Lung (tissue), 12 donors: ENCODE measurements around the gene TNIK. TPM values are rescaled to one million over a fixed set of nuclear protein-coding genes. Genes with fewer than 3 reads are reported as not detected.

Experiments used
- ATAC-seq: fragments of 200-7000 bp; cut with Tn5 transposase; one replicate; pipeline ENCODE4 v1.9.1; 2020; ENCODE audit warnings: moderate number of reproducible peaks; ENCODE audit not compliant: insufficient read depth, low FRiP score
- DNase-seq, 3 donors: peaks; one replicate each; pipeline ENCODE4 v3.0.0-alpha.2; 2013 to 2017
- H3K27ac ChIP-seq, 2 donors: one replicate each; pipeline ENCODE4 v1.5.1; 2013; ENCODE audit warnings: mild to moderate bottlenecking in 2 of 2, moderate library complexity in 2 of 2, control low read depth in 1 of 2, inconsistent platforms in 1 of 2, low read depth in 1 of 2, low read length in 1 of 2
- H3K27me3 ChIP-seq, 3 donors: one replicate each; pipeline ENCODE4 v1.5.1; 2013; ENCODE audit warnings: low read length in 2 of 3; ENCODE audit not compliant: control insufficient read depth in 3 of 3, insufficient read depth in 3 of 3
- H3K36me3 ChIP-seq, 4 donors: one replicate each; pipeline ENCODE4 v1.5.1; 2013; ENCODE audit warnings: low read length in 4 of 4, mild to moderate bottlenecking in 1 of 4, moderate library complexity in 1 of 4; ENCODE audit not compliant: control insufficient read depth in 4 of 4, insufficient read depth in 4 of 4
- H3K4me1 ChIP-seq, 5 donors: one replicate each; pipeline ENCODE4 v1.5.1; 2013; ENCODE audit warnings: low read length in 5 of 5, mild to moderate bottlenecking in 2 of 5, moderate library complexity in 1 of 5; ENCODE audit not compliant: control insufficient read depth in 5 of 5, insufficient read depth in 5 of 5
- H3K4me3 ChIP-seq: one replicate; pipeline ENCODE4 v1.5.1; 2013; ENCODE audit warnings: mild to moderate bottlenecking, control low read depth, moderate library complexity
- H3K9ac ChIP-seq, 2 donors: one replicate each; pipeline ENCODE4 v1.5.1; 2013; ENCODE audit warnings: low read length in 2 of 2, control low read depth in 1 of 2; ENCODE audit not compliant: insufficient read depth in 1 of 2
- H3K9me3 ChIP-seq, 4 donors: one replicate each; pipeline ENCODE4 v1.5.1; 2013; ENCODE audit warnings: low read length in 3 of 4, mild to moderate bottlenecking in 1 of 4, moderate library complexity in 1 of 4; ENCODE audit not compliant: control insufficient read depth in 4 of 4, insufficient read depth in 3 of 4
- WGBS, 2 donors: extraction: QIAGEN DNeasy Blood & Tissue Kit; methylation state at CpG; one replicate each; pipeline ENCODE4 v1.1.7; 2013; 5-methylcytosine and 5-hydroxymethylcytosine counted together
- polyA plus RNA-seq, 2 donors: library from polyadenylated mRNA; stranded (reverse); fragments of 200-250 nt; gene quantifications; one replicate each; pipeline ENCODE4 v1.2.1, GENCODE V29; 2013
- total RNA-seq, 2 donors: library from RNA; depleted of rRNA in 1 of 2; stranded (reverse); fragments of >200 nt in 1 of 2; gene quantifications; one replicate each; pipeline ENCODE4 v1.2.1, GENCODE V29; 2014 to 2021
- TF ChIP-seq, protein P1 (sequence below): IDR thresholded peaks from 2 replicates; pipeline ENCODE4 v1.5.1; 2012; ENCODE audit warnings: mild to moderate bottlenecking; ENCODE audit errors: control extremely low read depth, extremely low read depth
- donor health status: control.
- donor health status: control.
- donor health status: Bipolar disorder and iron deficiency.
- donor health status: healthy.
- donor health status: DM: yes; HTN: yes; CAD: no.

Gene TNIK
- total and polyA plus RNA-seq, 4 donors, result 9.4 to 36.3 (median 14.3) TPM

DNA sequence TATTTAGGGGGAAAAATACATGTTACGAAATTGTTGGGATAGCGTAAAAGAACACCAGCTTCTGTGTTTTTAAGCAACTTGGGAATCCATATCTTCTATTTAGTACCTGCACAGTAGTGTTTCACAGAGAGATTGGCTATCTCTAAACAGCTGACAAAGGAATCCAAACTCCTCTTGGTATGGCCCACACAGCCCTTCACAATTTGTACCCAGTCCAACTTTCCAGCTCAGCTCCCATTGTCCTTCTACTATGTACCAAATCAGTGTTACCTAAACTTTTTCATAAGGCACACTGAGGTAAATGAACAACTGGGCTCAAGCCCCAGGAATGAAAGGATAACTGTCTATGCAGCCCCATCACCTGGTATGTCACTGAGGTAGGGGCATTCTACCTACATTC is 61.9 kb downstream of the TNIK start:
- ATAC-seq, result no peak
- Histone ChIP-seq H3K9ac (no peak overlapping the region), H3K36me3 (no peaks in the 10 kb centered on the region), H3K27me3 (no peaks in the 10 kb centered on the region), H3K27ac (peak overlapping the region in 1 of 2 donors; percentile 45), H3K4me1 (peaks cover 0 to 41% (median 10%) of the 10 kb centered on the region in 5 donors), H3K4me3 (no peak overlapping the region), H3K9me3 (no peaks in the 10 kb centered on the region)
- WGBS, 2 donors, result 96 to 97% methylated on average over 2 of the region's 2 CpGs
- DNase-seq, result no peak
- TF ChIP-seq, protein P1, sequence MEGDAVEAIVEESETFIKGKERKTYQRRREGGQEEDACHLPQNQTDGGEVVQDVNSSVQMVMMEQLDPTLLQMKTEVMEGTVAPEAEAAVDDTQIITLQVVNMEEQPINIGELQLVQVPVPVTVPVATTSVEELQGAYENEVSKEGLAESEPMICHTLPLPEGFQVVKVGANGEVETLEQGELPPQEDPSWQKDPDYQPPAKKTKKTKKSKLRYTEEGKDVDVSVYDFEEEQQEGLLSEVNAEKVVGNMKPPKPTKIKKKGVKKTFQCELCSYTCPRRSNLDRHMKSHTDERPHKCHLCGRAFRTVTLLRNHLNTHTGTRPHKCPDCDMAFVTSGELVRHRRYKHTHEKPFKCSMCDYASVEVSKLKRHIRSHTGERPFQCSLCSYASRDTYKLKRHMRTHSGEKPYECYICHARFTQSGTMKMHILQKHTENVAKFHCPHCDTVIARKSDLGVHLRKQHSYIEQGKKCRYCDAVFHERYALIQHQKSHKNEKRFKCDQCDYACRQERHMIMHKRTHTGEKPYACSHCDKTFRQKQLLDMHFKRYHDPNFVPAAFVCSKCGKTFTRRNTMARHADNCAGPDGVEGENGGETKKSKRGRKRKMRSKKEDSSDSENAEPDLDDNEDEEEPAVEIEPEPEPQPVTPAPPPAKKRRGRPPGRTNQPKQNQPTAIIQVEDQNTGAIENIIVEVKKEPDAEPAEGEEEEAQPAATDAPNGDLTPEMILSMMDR, result no peak

DNA sequence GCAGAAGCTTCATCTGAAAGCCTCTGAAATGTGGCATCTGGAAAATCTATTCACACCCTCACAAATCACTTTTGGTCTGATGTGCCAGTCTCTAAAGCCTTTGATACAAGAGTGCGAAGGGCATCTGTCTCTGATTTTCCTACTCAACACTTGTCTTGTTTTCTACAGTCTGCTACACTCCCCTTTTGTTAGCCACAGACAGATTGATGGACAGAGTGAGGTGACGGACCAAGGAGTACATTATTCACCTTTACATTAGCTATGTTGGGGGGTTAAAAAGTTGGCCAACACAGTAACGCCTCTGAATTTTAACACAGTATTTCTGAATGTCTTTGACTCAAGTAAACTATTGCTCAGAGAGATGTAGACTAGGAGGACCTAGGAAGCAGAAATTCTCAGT is 63.1 kb downstream of the TNIK start:
- WGBS, 2 donors, result 90 to 97% methylated on average over 3 of the region's 3 CpGs
- H3K27me3 ChIP-seq, result no peaks in the 10 kb centered on the region
- ATAC-seq, result no peak

DNA sequence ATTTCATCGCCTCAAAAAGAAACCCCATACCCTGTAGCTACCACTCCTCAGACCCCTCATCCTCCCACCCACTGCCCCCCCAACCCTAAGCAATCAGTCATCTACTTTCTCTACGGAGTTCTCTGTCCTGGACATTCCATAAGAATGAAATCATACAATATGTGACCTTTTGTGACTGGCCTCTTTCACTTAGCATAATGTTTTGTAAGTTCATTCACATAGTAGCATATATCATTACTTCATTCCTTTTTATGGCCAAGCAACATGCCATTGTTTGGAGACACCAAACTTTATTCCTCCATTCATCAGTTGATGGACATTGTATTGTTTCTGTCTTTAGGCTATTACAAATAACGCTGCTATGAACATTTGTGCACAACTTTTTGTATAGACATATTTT is 64.2 kb downstream of the TNIK start:
- Histone ChIP-seq H3K9me3 (no peaks in the 10 kb centered on the region), H3K4me1 (peaks cover 0 to 38% (median 17%) of the 10 kb centered on the region in 5 donors), H3K27ac (peak overlapping the region in 1 of 2 donors; percentile 66), H3K36me3 (no peaks in the 10 kb centered on the region), H3K4me3 (no peak overlapping the region), H3K27me3 (no peaks in the 10 kb centered on the region), H3K9ac (no peak overlapping the region)
- TF ChIP-seq, protein P1, result no peak
- whole genome bisulfite sequencing, 2 donors, result 74 to 85% methylated on average over 3 of the region's 3 CpGs
- DNase-seq (no peak), ATAC-seq (no peak)

More for the DNA sequence above, 63.1 kb downstream of the TNIK start:
- Histone ChIP-seq H3K4me3 (no peak overlapping the region), H3K27ac (peak overlapping the region in 1 of 2 donors; percentile 66), H3K9me3 (no peaks in the 10 kb centered on the region), H3K36me3 (no peaks in the 10 kb centered on the region), H3K4me1 (peaks cover 0 to 44% (median 17%) of the 10 kb centered on the region in 5 donors), H3K9ac (no peak overlapping the region)
- TF ChIP-seq, protein P1, result no peak
- DNase-seq, result no peak

DNA sequence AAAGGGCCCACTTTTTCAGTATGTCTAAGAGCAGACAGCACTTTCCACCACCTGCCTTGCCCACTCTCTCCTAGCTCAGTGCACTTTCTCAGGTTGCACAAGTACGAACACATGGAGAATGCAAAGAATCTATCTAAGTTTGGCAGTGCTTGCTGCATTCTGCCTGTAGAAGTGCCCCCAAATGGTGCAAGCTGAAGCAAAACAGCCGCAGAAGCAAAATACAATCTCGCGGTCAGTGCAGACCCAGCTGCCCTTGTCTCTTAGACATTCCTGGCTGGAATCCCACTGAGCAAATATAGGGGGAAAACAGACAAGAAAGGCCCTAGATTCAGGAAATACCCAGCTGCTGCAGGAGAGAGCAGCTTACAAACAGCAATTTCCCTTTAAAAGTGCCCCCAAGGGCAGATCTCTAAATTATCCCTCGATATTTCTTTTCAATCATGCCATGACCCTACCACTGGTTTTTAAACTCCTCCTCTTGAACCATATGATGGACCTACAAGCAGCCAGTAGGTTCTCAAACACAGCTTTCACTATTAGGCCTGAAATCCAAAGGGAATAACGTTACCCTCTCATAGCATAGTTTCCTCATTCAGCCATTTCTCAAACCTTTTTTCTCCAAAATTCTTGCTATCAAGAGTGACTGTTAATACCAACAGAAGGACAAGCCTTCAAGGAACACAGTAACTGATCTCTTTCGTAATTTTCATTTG is 67.0 kb downstream of the TNIK start:
- WGBS, 2 donors, result 35 to 63% methylated on average over 7 of the region's 7 CpGs
- ATAC-seq, result no peak

More for the DNA sequence above, 67.0 kb downstream of the TNIK start:
- H3K27me3 ChIP-seq, result no peaks in the 10 kb centered on the region
- TF ChIP-seq, protein P1, result no peak
- H3K27ac ChIP-seq, result peak overlapping the region; percentile 48 to 52
- peak overlapping the region in 1 of 2 donors; percentile 69 for H3K9ac ChIP-seq
- H3K4me3 ChIP-seq, result no peak overlapping the region
- H3K9me3 ChIP-seq, result no peaks in the 10 kb centered on the region
- no peaks in the 10 kb centered on the region for H3K36me3 ChIP-seq
- DNase-seq, result peak; percentile 87 to 97 (median 97)
- peaks cover 0 to 34% (median 17%) of the 10 kb centered on the region in 5 donors for H3K4me1 ChIP-seq
